Measurements from ENCODE around the gene ZNF414.

The ZNF414 gene

DNA sequence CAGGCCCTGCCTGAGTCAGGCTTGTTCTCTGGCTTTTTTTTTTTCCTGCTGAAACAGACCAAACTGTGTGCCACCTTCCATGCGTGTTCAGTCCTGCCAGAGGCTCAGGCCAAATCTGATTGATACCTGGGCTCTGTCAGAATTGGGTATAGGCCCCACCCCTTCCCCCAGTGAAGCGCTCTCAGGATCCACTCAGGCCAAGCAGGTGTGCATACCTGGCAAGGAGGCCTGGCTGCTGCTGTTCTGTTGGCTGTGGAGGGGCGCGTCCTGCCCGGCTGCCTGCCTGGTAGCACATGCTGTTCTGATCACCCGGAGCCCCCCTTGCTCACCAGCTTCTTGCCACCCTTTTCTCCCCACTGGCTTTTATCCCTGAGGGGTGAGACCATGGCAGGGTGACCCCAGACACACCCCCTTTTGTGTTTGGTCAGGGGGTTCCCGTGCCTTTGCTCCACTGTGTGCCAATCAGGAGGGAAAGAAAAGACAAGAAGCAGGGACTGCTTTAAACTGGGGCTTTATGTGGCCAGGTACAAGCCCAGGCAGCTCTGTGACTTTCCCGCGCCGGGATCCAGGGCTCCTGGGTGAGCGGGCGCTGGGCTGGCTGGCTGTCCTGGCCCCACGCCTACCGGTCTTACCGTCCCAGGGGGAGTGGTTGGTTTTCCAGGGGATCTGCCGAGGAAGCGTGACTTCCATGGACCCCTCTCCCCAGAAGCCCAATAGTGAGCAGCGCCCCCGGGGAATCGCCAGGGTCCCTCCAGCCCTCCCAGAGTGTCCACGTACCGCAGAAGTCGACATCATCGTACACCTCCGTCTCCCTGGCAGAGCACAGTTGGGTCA lies 24.2 kb downstream of the ZNF414 start:
- no peak for DNase-seq

DNA sequence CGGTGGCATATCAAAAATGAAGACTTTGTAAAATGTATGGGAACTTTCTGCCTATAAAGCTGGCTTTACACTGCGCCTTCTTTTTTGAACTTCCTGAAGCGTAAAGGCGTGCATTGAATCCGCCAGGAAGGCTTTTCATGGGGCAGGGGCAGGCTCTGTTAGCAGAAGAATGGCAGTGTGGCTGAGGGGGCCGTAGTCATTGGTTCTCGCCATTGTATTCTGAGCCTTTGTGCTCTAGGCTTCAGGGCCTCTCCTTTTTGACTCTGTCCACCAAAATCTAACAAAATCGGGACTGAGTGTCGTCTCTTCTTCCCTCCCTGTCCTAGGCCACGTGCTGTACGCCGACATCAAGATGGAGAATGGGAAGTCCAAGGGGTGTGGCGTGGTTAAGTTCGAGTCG lies 25.6 kb downstream of the ZNF414 start:
- no peak for DNase-seq

DNA sequence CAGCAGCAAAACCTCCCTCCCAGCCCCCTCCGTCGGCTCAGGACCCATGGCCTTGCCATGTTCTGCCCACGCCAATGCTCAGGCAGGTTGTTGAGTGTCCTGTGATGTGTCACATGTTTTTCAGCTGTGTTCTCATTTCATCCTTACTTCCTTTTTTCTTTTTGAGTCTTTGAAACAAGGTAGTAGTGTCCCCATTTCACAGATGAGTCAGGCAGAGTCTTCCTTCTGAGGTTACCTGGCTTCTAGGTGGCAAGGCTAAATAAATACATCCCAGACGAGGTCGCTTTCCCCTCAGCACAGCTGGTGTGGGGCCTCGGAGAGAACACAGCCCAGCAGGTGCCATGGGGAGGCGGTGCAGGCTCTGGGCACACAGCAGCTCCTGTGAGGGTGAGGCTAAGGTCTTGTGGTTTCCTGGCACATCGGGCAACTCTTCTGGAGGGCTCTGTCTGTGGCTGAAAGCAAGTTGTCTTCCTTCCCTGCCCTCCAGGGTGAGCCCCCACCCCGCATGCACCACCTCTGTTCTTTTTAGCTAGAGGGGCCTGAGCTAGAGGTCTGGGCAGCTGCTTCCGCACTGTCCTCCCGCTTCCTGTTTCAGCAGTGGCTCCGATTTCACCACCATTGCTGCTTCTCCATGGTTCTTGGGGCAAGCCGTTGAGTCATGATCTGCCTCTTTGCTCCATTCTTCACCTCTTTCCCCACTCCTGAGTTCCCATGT lies 26.7 kb downstream of the ZNF414 start:
- DNase-seq, result no peak

- no peak for DNase-seq
Observed at GRCh38 chr19:8486661-8487136, 27.3 kb downstream of the ZNF414 start.

- DNase-seq, result no peak
Observed at GRCh38 chr19:8485561-8486371, 28.2 kb downstream of the ZNF414 start.

- no peak for DNase-seq
Observed at GRCh38 chr19:8484331-8484894, 29.6 kb downstream of the ZNF414 start.

DNA sequence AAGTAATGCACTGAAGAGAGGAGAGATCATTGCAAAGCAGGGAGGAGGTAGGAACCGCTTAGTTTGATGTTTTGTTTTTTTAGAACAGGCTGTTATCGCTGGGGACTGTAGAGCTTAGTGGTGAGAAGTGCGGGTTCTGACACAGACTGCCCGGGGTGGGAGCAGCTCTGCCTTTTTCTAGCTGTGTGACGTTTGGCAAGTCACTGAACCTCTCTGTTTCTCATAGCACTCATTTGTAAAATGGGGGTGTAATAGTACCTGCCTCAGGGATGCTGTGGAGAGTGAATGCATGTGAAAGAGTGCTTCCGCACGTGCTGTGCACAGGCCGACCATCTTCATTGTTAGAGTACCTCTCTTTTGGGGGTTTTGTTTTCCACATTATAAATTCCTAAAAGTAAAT lies 30.8 kb downstream of the ZNF414 start:
- no peak for DNase-seq

DNA sequence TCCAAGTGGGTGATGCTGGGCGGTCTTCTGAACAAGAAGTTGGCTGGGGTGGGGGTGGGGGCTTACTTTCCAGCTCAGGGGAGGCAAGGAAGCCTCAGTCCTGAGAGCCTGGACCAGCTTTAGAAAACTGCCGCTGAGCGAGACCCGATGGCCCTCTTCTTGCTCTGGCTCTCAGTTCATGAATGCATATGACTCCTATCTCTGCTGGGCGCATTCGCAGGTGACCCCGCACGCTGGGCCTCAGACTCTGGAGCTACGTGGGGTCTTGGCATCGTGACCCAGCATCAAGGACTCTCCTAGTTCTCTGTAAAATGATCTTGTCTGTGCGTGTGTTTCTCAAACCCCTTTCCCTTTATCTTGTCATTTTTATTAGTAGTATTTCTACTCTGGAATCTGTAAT lies 31.3 kb downstream of the ZNF414 start:
- DNase-seq, result no peak

DNA sequence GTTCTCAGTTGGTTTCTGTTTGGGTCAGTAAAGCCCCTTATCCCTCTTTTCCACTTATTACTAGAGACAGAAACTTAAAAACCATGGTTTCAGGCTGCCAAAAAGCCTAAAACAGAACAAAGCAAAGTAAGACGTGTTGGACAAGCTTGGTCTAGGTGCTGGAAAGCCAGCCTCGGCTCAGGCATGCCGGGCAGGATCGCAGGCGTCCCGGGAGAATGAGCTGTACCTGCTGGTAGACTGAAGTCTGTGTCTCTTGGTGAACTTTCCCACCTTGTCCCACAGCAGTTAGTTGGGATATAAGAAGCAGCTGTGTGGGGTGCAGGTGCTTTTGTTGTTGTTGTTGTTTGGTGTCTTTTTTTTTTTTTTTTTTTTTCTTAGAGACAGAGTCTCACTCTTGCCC lies 32.4 kb downstream of the ZNF414 start:
- no peak for DNase-seq

- DNase-seq, result no peak
Observed at GRCh38 chr19:8481201-8481600, 32.8 kb downstream of the ZNF414 start.

GRCh38 chr19:8478598-8478997 lies 35.4 kb downstream of the ZNF414 start:
- DNase-seq, result no peak

DNA sequence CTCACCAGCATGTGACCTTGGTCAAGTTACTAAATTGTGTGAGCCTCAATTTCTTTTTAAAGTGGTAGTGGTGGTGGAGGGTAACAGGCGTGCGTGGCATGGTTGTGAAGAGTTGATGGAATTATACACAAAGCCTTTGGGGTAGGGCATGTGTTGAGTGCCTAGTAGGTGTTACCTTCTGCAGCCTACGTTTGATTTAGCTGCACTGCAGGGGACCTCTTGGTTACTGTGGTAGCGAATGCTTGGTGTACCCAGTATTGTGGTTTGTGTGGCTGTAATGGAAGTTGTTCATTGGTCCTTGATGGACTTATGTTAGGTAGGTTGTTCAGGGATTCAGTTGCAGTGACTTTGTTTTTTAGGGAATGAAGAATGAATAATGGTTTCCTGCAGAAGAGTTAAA lies 36.1 kb downstream of the ZNF414 start:
- no peak for DNase-seq

DNA sequence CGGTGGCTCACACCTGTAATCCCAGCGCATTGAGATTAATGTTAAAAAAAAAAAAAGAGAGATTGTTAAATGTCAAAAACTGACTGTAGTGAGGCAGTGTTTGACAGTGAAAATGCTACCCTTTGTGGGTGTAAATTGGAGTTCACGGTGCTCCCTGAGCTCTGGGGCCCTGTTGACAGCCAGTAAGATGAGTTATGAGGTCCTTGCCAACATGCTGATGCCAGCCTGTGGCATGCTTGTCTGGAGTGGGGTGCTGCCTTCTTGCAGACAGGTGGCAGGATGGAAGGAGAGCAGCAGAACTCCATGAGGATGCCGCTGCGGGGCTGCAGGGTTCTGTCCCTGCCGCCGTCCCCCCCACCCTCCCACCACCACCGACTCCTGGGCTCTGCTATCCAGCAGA lies 37.4 kb downstream of the ZNF414 start:
- no peak for DNase-seq

DNA sequence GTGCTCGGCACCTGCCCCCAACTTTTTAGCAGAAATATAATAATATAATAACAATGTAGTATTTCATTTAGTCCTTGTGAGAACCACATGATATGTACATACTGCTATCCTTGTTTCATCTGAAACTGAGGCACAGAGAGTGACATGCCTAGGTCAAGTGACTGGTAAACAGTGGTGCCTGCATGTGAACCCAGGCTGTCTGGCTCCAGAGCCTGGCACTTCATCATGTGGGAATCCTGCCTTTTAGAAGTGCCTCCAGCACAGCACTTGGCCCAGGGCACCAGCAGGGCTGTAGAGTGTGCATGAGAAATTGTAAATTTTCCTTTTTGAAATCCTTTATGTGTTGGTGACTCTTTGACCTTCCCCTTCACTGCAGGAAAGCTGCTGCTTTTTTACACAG lies 39.0 kb downstream of the ZNF414 start:
- DNase-seq, result no peak

DNA sequence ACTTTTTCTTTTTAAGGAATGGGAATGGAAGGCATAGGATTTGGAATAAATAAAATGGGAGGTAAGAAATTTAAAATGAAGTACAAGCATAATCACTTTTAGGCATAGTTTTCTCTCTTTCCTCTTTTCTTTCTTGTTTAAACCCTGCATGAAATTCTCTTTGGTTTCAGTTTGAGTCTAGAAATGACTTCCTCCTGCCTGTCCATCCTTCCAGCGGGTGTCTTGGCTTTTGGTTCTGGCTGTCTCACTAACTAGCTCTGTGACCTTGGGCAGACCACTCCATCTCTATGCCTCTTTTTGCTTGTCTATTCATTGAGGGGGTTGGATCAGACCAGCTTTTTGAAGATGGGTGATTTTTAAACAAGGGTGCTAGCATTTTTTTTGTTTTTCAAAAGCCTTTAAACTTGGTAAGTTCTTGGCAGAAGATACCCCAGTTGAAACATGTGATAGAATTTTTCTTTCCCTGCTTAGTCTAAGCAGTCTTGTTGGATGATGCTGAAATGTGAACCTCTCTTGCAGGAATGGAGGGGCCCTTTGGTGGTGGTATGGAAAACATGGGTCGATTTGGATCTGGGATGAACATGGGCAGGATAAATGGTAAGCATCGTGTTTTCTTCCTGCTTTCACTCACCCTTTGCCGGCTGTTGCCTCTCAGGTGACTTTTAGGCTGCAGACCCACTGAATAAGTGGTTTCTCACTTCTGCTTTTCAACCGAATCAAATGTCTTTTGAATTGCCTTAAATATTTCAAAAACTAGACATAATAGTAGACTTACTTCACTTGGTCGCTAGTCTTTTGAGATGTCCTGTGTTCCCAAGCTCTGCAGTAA lies 40.1 kb downstream of the ZNF414 start:
- no peak for DNase-seq

DNA sequence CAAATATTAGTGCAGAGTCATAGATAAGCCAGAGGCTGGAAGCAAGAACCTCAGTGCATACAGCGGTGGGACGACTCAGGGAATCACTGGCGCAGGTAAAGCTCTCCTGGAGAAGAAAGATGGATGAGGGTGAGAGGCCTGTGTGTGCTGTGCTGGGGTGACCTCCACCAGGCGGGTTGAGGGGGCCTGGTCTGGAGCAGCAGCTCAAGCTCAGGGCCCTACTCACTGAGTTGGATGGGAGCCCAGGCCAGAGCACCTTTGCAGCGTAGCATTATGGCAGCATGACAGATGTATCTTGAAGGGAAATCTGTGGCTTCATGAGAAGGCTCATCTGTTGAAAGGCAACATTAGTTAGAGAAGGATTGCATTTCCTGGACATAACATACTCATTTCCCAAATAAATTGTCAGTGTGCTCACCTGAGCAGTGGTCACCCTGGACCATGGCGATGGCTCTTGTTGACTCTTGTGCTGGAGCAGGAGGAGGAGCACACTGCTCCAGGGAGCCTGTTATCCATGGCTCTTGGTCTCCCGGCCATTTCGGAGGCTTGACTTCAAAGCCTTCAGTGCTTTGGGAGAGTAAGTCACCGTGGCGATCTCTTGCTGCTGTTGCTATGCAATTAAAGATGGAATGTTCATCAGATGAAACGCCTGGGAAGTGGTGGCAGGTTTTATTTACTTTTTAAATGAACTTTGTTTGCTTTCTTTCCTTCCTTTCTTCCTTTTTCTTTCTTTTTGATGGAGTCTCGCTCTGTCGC lies 44.2 kb downstream of the ZNF414 start:
- DNase-seq, result no peak

DNA sequence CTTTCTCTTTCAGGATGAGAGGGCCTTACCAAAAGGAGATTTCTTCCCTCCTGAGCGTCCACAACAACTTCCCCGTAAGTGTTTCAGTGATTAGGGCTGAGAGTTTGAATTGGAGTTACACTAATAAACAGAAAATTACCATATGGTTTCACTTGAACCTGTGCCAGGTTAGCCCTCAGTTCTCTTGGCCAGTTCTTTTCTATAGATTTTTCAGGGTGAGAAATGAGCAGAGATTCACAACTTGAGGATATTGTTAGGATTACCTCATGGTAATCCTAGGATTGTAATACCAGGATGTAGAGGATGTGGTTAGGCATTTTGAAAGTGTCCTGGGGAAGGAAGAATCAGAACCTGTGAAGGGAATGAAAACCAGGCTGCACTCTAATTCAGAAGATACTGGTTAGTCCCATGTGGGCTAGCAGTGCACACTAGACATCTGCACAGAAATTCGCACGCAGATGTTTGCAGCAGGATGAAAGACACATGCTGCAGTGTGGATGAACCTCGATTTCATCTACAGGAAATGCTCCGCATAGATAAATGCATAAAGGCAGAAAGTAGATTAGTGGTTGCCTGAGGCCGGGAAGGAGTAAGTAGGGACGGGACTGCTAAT lies 45.1 kb downstream of the ZNF414 start:
- DNase-seq, result no peak

DNA sequence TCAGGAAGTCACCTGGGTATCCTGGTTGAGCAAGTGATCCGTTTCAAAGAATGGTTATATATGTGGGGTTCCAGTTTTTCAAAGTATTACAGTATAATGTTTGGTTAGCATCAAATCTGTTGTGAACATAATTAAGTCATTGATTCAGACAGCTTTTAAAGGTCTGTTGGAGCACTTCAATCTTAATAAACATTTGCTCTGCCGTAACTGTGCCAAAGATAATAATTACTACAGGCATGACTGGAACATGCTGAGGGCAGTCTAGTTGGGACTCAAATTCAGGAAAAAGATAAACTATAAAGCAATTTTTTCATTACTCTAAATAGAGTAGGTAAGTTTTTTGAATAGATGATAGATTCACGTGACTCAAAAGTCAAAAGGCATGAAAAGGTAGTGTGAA lies 45.8 kb downstream of the ZNF414 start:
- DNase-seq, result no peak

DNA sequence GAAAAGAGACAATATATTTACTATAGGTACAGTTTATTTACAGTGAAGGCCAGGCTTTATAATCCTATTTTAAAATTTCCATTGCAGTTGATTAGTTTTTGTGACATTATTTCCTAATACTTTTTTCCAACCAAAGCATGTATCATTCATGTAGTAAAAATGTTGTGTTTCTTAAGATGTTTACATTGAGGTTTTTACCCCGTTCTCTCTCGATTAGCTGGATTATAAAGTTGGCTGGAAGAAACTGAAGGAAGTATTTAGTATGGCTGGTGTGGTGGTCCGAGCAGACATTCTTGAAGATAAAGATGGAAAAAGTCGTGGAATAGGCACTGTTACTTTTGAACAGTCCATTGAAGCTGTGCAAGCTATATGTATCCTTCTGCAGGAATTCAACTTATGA lies 47.9 kb downstream of the ZNF414 start:
- DNase-seq, result no peak

DNA sequence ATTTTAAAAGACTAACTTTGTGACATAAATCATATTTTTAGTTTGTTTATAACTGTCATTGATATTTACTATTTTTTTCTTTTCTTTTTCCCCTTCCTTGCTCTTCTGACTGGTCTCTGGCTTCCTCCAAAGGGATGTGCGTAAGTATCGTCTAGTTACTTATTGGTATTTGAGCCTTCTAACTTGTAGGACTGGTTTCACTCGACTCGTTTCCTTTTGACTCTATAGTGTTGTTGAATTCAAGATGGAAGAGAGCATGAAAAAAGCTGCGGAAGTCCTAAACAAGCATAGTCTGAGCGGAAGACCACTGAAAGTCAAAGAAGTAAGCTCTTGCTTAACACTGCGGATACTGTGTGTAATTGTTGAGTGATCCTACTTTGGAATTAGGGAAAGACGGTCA lies 50.6 kb downstream of the ZNF414 start:
- no peak for DNase-seq

DNA sequence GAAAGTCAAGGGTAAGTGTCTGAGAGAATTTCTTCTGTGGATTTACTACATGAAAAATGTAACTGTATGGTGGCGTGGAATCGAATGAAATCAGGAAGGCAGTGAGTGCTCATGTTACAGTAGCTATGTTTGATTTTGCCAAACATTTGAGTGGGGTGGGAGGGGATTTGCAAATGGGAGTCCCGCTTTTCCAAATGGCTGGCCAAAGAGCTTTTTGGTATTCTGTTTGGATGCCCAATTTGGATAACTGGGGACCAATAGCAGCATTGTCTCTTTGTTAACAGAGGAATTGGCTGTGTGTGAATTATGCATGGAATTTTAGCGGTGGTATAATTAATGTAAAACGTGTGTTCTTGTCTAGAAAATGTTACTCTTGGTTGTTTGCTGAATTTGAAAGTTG lies 51.4 kb downstream of the ZNF414 start:
- no peak for DNase-seq

Measured in NCI-H146 (cell line).